Measurements from ENCODE around the gene ZNF649.

The ZNF649 gene

GRCh38 chr19:51904331-51905165, at the start of gene ZNF649:
ZNF649 (minus strand) TSS chr19:51905017; CDS start chr19:51900107, 4,910 bp downstream.
- Mint-ChIP-seq H3K4me1 (peaks cover 13% of the 10 kb centered on the region), H3K27ac (peak within 1 kb of the TSS; percentile 97), H3K36me3 (ENCODE audit: low read depth) (peaks cover 75% of the 10 kb centered on the region), H3K9me3 (peaks cover 98% of the 10 kb centered on the region), H3K4me3 (peak within 1 kb of the TSS; percentile 97), H3K27me3 (ENCODE audit: low read depth, poor library complexity) (peaks cover 18% of the 10 kb centered on the region)
- TF ChIP-seq CTCF (IDR thresholded peaks at IDR 0.05), result no peak
- peak; percentile 84 for DNase-seq

GRCh38 chr19:51948975-51949374, 44.2 kb upstream of the ZNF649 start:
- no peak for TF ChIP-seq CTCF (IDR thresholded peaks at IDR 0.05)
- Mint-ChIP-seq H3K4me3 (no peak overlapping the region), H3K4me1 (no peaks in the 10 kb centered on the region), H3K9me3 (peaks cover 92% of the 10 kb centered on the region), H3K27ac (no peak overlapping the region), H3K36me3 (ENCODE audit: low read depth) (peaks cover 90% of the 10 kb centered on the region), H3K27me3 (ENCODE audit: low read depth, poor library complexity) (peaks cover 3% of the 10 kb centered on the region)
- DNase-seq, result no peak

GRCh38 chr19:51946602-51947001, 41.8 kb upstream of the ZNF649 start:
- H3K36me3 Mint-ChIP-seq (ENCODE audit: low read depth), result peaks cover 98% of the 10 kb centered on the region
- peaks cover 99% of the 10 kb centered on the region for H3K9me3 Mint-ChIP-seq
- no peak for TF ChIP-seq CTCF (IDR thresholded peaks at IDR 0.05)
- H3K4me1 Mint-ChIP-seq, result no peaks in the 10 kb centered on the region
- H3K4me3 Mint-ChIP-seq, result no peak overlapping the region
- no peak for DNase-seq
- H3K27ac Mint-ChIP-seq, result no peak overlapping the region
- H3K27me3 Mint-ChIP-seq (ENCODE audit: low read depth, poor library complexity), result peaks cover 3% of the 10 kb centered on the region

GRCh38 chr19:51944798-51945552, 40.2 kb upstream of the ZNF649 start:
- peaks cover 99% of the 10 kb centered on the region for H3K9me3 Mint-ChIP-seq

GRCh38 chr19:51938936-51939335, 34.1 kb upstream of the ZNF649 start:
- no peak for TF ChIP-seq CTCF (IDR thresholded peaks at IDR 0.05)
- no peaks in the 10 kb centered on the region for H3K4me1 Mint-ChIP-seq
- H3K9me3 Mint-ChIP-seq, result peaks cover 97% of the 10 kb centered on the region
- peaks cover 6% of the 10 kb centered on the region for H3K27me3 Mint-ChIP-seq (ENCODE audit: low read depth, poor library complexity)
- peaks cover 100% of the 10 kb centered on the region for H3K36me3 Mint-ChIP-seq (ENCODE audit: low read depth)
- H3K4me3 Mint-ChIP-seq, result no peak overlapping the region
- DNase-seq, result no peak
- H3K27ac Mint-ChIP-seq, result no peak overlapping the region

More at GRCh38 chr19:51944798-51945552, 40.2 kb upstream of the ZNF649 start:
- no peak for DNase-seq
- H3K27ac Mint-ChIP-seq, result no peak overlapping the region
- no peak overlapping the region for H3K4me3 Mint-ChIP-seq
- H3K4me1 Mint-ChIP-seq, result no peaks in the 10 kb centered on the region
- H3K36me3 Mint-ChIP-seq (ENCODE audit: low read depth), result peaks cover 98% of the 10 kb centered on the region
- H3K27me3 Mint-ChIP-seq (ENCODE audit: low read depth, poor library complexity), result peaks cover 3% of the 10 kb centered on the region
- TF ChIP-seq CTCF (IDR thresholded peaks at IDR 0.05), result no peak
